NCI-H82 treated with DMSO at 0.1 percent for 48 hours (cell line): ENCODE measurements around the gene ADGRA3.

Experiments used
- DNase-seq: peaks from one replicate; lab custom pipeline; 2025; ENCODE audit not compliant: unreplicated experiment; lab: John Stamatoyannopoulos, UW

ADGRA3 gene

GRCh38 chr4:22454216-22454838 lies 61.5 kb downstream of the ADGRA3 start:
- no peak for DNase-seq

DNA sequence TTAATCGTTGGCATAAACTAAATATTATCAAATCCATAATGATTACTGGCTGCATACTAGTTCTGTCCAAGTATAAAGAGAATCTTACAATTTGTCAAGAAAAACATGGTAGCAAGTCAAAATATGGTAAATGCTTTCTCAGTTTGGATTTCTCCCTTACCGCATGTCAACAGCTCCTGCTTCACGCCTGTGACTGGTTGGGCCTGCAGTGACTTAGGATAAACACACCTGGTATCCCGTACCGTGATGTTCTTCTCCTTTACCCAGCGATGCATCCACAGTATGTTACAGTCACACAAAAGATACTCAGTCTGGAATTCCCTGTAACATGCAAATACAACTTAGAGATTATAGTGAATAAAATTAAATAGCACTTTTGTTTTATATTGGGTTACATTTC lies 71.1 kb downstream of the ADGRA3 start:
- DNase-seq = no peak

GRCh38 chr4:22442956-22443355 lies 72.9 kb downstream of the ADGRA3 start:
- DNase-seq = no peak

DNA sequence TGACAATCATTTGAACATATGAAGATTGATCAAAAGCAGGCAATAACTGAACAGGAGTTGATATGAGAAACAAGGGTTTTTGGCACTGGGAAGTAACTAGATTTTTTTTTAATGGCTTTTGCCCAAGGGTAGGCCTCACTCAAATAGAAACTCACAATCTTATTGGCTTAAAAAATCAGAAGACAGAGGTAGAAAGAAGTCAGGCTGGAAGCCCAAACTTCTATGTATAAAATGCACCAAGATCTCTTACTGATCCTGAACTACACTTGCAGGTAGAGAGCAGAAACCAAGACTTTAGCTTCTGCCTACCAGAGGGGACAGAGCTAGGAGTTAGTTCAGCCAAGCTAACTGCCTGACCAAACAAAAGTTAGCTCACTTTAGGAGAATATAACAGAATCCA lies 74.9 kb downstream of the ADGRA3 start:
- no peak for DNase-seq

- no peak for DNase-seq
Measured at GRCh38 chr4:22439947-22440346, 75.9 kb downstream of the ADGRA3 start.

GRCh38 chr4:22435652-22436051 lies 80.2 kb downstream of the ADGRA3 start:
- no peak for DNase-seq

GRCh38 chr4:22434895-22435294 lies 81.0 kb downstream of the ADGRA3 start:
- no peak for DNase-seq

DNA sequence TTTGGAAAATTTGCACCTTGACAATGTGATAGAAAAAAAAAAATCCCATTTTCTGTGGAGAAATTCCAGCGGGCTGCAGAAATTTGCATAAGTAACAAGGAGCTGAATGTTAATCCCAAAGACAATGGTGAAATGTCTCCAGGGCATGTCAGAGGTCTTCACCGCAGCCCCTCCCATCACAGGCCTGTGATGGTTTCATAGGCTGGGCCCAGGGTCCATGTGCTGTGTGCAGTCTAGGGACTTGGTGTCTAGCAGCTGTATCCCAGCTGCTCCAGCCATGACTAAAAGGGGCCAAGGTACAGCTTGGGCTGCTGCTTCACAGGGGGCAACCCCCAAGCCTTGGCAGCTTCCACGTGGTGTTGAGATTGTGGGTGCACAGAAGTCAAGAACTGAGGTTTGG lies 85.2 kb downstream of the ADGRA3 start:
- DNase-seq = no peak

GRCh38 chr4:22428441-22428840 lies 87.4 kb downstream of the ADGRA3 start:
- no peak for DNase-seq

- no peak for DNase-seq
Measured at GRCh38 chr4:22427675-22428074, 88.2 kb downstream of the ADGRA3 start.

DNA sequence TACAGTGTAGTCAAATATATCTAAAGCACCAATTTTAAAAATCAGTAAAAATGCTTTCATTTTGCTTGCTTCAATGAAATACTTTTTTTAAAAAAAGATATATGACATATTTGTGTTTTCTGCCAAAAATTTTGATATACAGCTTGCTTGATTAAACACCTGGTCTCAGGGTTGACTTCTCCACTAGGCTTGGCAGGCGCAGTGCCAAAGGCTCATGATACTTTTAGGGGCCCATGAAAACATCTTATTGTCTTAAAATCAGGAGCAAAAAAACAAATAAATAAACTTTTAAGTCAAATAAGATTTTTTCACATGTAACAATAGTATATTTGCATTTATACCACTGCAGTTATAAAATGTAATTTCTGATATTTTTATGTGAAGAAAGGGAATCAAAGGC lies 95.6 kb downstream of the ADGRA3 start:
- DNase-seq = no peak

GRCh38 chr4:22417408-22417807 lies 98.5 kb downstream of the ADGRA3 start:
- no peak for DNase-seq

DNA sequence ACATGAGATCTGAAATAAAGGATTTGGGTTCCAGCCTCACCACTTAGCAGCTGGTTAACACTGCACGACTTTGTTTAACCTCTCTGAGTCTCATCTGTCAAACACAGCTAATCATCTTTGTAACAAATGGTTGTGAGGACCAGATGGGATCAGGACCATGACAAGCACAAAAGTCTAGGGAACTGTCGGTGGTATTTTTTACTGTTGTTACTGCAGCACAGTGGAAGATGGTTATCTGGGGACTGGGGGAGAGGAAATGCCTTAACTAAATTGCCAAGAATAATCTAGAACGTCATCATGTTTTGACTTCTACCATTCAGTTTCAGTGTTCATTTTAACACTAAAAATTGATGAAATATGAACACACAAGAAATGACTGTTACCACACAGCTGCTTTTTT lies 99.5 kb downstream of the ADGRA3 start:
- peak; percentile 3 for DNase-seq

DNA sequence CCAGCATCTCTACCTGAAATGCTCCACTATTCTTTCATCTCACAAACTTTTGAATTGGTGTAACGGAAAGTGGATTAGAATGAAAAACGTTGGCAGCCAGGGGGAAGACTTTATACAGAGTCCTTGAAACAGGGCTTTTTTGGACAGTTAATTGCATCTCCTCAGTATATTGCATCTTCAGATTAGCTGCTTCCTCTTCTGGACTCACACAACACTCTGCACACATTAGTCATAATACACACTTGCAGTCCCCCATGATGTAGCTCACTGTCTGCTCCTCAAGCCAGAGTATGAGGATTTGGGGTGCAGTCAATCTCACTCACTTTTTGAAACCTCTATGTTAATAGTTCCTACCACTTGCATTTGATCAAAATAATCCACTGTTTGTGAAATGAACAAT lies 101.0 kb downstream of the ADGRA3 start:
- DNase-seq = no peak

DNA sequence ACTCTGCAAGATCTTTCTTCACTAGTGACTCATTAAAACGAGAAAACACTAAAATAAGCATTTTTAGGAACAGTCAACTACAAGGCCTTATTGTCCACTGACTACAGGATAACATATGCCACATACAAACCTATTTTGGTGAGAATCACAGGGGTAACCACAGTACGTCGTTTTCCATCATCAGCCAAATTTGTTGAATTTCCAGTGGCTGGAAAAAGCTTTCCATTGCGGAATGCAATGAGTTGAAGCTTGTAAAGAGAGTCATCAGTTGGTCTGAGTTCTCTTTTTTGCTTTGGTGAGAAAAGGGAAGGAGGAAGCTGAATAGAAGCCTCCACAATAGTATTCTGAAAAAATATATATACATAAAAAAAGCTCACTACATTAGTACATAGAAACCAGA lies 102.4 kb downstream of the ADGRA3 start:
- DNase-seq = no peak

DNA sequence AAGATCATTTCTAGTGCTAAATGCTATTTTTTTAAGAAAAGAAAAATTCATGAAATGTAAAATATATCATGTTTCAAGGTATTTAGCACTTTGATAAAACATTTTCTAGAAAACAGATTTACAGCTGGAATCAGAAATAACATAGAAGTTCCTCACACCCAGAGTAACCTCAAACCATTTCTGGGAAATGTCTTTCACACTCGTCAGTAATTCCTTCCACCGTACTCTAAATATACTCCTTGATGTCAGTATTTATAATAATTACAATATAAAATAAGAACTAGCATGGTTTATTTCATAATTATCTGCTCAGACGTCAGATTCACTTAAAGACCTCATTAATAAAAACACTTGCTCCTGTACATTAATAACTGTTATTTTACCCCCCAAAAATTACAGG lies 103.9 kb downstream of the ADGRA3 start:
- DNase-seq = no peak

- no peak for DNase-seq
Measured at GRCh38 chr4:22410645-22411247, 105.1 kb downstream of the ADGRA3 start.

DNA sequence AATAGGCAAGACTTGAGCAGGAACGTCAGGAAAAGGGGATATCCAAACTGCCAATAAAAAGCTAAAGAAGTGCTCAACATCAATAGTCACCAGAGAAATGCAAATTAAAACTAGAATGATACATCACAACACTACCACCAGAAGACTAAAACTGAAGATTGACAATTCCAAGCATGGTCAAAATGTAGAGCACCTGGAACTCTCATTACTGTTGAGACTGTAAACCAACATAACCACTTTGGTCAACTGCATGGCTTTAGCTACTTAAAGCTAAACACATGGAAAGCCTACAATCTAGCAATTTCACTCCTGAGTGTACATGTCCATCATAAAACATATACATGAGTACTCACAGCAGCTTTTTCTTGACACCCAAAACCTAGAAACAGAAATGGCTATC lies 107.4 kb downstream of the ADGRA3 start:
- no peak for DNase-seq

- no peak for DNase-seq
Measured at GRCh38 chr4:22407361-22407760, 108.5 kb downstream of the ADGRA3 start.

DNA sequence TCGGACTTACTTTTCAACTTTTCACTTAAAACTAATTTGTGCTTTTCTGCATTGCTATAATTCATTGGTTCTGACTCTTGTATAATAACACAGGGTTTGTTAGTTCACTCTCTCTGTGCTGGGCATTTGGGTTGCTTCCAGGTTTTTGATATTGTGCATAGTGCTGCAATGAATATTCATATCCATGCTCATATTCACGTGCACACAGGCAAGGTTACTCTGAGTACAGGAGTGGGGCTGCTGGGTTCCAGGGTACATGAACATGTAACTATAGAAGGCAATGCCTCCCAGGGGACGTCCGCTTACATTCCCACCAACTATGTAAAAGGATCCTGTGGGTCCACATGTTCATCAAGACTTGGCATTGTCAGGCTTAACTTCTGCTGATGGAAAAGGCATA lies 117.2 kb downstream of the ADGRA3 start:
- DNase-seq = no peak

- DNase-seq = no peak
Measured at GRCh38 chr4:22391551-22391950, 124.3 kb downstream of the ADGRA3 start.

GRCh38 chr4:22389240-22389870 lies 126.5 kb downstream of the ADGRA3 start:
- DNase-seq = peak; percentile 2

- DNase-seq = no peak
Measured at GRCh38 chr4:22385611-22386011, 130.3 kb downstream of the ADGRA3 start.
